GM18498 (cell line): ENCODE results near the gene SNRPD3.
"Not testable (repeated sequence)": the region's sequence is repeated elsewhere in the genome, so short reads cannot be mapped to it uniquely, and the experiment has no call there.

ENCODE experiments used
- ATAC-seq: cut with Tn5 transposase; IDR thresholded peaks from one replicate; pipeline ENCODE4 v1.9.1; 2021; ENCODE audit warnings: mild to moderate bottlenecking, moderate library complexity; ENCODE audit not compliant: unreplicated experiment

Gene SNRPD3

DNA sequence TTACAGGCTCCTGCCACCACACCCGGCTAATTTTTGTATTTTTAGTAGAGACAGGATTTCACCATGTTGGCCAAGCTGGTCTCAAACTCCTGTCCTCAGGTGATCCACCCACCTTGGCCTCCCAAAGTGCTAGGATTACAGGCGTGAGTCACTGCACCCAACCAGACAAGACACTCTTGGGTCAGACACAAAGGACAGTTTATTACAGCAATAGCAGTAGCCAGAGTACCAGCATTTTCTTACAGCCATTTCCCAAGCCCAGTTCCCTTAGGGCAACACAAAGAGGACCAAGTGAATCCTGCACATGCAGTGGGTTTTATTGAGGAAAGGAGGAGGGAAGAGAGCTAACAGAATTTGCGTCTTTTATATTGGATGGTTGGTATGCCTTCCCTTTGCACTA is 24.8 kb upstream of the SNRPD3 start:
- not testable (repeated sequence) for ATAC-seq

DNA sequence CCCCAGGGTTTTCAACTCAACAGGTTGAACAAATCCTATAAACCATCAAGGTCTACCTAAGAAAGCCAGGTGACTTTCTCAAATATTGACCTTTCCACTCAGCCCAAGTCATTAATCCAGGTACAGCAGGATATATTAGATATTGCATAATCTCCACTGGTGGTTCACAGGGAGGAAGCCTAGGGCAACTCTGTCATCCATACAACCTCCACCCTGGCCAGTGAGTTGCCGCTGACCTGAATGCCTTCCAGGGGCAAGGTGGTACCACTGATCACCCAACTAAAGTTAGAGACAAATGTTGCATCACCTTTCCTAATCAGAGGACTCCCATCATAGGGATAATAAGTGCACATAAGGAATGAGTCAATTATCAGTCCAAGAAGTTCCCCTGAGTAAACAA is 23.7 kb upstream of the SNRPD3 start:
- no peak for ATAC-seq

DNA sequence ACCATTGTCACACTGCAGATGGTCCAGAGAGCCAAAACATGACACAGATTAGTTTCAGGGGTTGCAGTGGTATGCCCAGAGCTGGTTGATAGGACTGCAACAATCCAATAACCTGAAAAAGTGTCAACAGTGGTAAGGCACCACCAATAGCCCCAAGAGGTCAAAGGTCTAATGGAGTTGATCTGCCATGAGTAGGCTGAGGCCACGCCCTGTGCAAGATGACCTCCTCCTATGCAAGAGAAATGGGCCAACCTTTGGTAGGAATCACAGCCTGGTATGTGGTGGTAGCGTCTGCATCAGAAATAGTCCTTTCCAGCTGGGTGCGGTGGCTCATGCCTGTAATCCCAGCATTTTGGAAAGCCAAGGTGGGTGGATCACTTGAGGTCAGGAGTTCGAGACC is 20.5 kb upstream of the SNRPD3 start:
- no peak for ATAC-seq

DNA sequence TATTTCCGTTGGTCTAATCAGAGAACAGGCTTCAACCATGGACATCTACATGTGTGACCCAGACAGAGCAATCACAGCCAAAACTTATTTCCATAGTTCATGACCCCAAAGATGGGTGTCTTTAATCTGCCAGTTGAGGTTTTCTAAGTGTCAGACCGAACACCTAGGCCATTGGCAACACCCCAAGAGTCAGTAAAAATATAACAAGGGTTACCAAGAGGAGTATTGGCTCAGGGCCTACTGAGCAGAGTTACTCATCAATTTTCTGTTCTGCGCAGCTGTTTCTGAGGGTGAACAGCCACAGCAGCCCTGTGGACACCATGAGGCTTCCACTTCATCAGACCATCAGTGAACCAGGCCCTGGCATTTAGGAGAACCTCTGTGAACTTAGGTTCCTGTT is 19.7 kb upstream of the SNRPD3 start:
- ATAC-seq: no peak

DNA sequence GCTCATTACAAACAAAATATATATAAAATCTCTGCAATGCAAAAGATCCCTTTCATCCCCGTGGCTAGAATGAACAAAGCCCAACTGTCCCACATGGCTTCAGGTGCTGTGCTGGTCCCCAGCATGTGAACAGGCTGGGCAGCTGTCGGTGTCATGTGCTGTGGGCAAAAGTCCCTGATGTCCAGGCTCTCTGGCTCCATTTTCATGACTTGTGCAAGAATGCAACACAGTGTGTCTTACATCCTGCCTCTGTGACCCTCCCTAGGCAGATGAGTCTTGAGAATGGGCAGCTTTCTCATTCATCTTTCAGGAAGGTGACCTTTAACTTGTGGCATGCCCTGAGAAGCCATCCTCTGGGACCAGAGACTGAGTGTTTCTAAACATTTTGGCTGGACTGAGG is 15.3 kb upstream of the SNRPD3 start:
- no peak for ATAC-seq

DNA sequence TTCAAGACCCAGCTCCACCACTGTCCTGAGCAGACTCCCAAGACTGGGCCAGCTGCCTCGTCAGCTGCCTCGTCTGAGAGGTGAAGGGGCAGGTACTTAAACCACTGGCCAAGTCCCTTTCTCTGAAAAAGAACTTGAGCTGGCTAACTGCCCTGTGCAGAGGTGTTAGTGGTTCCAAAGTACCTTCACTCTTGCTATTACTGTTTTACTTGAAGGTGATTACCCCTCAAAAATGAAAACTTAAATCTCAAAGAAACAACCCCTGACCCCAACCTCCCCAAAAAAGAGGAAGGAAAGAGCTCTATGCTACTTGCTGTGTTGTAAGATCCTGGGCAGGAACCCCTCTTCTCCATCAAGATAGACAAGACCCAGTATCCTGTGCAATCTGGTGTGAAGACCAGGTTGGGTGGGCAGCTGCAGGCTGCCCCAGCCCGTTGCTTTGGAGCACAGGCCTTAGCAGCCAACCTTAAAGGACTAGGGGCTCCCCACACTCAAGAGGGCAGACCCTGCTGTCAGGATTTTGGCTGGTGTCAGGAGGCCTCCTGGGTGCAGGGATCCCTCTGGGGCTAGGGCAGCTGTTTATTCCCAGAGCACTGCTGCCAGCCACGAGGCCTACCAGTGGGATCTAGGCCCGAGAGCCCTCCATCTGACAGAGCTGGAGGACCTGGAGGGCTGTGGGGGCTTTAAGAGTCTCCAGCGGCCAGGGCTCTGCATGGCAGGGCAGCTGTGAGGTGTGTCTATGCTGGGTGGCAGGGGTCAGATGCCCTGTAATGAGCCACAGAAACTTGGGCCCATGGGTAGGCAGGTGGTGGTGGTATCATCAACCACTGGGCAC is 13.9 kb upstream of the SNRPD3 start:
- ATAC-seq: no peak

DNA sequence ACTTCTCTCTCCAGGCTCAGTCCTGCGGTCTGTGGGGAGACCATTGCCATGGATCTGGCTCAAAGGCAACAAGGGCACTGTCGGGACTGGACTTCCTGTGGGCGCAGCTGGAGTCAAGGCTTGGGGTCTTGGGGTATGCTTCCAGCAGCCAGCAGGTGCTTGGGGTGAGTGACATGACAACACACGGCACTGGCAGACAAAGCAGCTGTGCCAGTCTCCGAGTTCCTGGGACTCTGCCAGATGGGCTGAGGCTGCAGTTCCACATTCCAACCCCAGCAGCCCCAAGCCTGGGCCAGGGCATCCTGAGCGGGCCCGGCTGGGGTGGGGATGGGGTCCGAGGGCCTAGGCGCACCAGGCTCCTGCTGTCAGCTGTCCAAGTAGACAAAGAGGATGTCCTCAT is 13.2 kb upstream of the SNRPD3 start:
- ATAC-seq: no peak

DNA sequence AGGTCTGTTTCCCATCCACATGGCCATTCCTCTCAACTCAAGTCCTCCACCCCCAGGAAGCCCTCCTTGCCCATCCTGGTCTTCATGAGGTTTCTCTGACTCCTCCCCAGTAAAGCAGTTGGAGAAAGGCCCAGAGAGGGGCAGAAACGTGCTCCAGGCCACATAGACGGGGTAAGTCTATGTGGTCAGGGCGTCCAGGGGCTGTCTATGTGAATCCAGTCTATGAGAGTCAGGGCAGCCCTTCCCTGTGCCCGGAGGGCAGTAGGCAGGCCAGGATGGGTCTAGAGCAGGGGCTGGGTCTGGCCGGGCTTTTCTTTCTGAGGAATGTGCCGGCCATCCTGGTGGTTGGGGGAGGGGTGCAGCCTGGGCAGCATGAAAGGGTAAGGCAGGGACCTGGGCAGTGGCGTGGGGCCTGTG is 12.6 kb upstream of the SNRPD3 start:
- no peak for ATAC-seq

DNA sequence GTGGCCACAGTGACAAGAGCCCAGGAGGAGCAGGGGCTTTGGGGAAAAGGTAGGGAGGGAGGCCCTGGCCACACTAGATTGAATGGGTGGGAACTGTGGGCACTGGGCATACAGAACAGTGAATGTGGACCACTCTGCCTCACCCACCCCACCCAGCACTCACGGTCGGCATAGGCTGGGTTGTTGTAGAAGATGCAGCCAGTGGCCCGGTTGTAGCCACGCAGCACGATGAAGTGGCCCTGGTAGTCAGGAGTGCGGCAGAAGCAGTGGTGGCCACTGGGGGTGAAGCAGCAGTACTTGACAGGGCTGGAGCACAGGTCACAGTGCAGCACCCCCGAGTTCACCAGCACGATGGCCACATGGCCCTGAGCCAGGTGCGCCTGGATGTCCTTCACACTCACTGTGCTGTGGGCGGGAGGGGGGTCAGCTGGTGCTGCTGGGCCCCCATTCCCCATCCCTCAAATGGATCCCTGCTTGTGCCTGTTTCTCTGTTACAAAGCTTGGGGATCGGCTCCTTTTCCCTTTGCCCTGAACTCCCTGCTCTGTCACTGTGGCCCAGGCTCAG is 12.0 kb upstream of the SNRPD3 start:
- no peak for ATAC-seq

DNA sequence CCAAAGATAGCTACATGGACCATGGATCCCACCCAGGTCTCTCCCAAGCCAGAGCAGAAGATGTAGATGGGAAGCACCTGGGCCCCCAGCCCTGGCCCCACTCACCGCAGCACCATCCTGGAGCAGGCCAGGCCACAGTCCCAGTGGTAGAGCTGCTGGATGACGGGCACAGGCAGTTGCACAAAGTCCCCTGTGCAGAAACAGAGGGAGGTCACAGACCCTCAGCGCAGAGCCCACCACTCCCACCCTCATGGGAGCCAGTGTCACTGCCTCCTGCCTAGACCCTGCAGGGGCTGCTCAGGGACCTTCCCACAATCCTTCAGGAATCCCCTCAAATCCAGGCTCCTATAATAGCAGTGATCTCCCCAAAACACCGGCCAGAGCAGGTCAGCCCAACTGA is 7.0 kb upstream of the SNRPD3 start:
- no peak for ATAC-seq

DNA sequence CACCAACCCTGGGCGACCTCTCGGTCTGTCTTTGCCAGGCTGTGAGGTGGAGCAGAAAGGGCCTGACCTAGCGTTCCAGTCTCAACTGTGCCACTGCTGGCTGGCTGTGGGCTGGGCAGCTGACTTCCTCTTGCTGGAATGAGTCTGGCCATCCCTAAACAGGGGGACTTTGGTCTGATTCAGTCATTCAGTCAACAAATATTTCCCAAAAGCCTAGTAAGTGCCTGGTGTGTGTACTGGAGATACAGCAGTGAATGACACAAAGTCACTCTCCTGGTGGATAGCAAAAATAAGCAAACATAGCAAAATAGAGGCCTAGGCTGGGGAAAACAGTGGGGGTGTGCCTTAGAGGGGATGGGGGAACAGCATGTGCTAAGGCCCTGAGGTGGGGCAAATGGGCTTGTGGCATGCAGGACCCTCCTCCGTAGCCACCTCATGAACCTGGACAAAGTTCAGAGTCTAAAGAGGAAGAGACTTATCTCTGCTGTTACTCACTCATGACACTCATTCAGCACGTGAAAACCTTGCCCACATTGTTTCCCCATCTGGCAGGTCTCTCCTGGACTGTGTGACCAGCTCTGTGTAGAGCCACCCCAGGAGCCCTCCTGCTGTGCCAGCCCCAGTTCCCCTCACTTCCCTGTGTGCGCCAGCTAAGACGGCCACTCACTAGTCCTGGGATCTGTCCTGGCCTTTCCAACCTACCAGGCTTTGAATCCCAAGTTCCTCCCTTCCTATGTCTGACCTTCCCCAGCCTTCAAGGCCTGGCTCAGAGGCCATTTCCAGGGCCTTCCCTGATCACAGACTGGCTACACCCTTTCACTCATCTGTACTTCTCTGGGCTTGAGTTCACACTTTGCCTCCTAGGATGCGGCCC is 5.5 kb upstream of the SNRPD3 start:
- ATAC-seq: no peak

DNA sequence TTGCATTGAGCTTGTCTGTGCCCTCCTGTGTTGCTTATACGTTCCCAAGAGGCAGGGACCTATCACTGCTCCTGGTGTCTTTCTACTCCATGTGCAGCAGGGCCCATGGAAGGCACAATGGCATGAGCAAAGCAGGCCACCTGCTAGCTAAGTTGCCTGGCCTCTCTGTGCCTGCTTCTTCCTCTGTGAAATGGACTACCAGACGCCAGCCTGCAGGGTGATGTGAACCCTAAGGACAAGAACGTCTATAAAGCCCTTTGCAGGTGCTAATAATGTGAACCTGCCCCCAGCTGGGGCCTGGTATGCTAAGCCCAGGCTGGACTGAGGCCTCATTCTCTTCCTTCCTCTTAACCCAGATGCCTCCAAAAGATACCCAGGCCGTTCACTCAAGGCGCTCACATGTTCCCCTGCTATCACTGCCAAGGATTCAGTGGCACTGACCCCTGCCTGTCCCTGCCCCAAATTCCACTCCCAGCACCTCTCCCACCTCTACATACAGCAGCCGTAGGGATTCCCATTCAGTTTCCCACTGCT is 4.8 kb upstream of the SNRPD3 start:
- ATAC-seq: no peak

DNA sequence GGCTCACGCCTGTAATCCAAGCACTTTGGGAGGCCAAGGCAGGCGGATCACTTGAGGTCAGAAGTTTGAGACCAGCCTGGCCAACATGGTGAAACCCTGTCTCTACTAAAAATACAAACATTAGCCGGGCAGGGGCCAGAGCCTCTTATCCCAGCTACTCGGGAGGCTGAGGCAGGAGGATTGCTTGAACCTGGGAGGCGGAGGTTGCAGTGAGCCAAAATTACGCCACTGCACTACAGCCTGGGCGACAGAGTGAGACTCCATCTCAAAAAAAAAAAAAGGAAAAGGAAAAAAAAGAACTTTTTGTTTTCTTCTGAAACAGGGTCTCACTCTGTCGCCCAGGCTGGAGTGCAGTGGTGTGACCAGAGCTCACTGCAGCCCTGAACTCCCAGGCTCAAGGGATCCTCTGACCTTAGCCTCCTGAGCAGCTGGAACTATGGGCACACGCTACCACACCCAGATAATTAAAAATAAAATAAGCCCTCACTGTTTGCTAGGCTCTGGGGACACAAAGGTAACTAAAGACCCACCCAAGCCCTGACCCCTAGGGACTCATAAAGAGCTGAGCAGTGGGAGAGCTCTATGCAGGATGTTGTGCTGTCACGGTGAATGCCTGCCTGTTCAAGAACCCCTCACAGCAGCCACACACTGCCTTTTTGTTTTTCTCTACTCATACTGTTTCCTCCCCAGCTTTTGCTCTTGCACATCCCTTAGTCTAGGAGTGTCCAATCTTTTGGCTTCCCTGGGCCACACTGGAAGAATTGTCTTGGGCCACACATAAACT is 3.1 kb upstream of the SNRPD3 start:
- ATAC-seq: not testable (repeated sequence)

DNA sequence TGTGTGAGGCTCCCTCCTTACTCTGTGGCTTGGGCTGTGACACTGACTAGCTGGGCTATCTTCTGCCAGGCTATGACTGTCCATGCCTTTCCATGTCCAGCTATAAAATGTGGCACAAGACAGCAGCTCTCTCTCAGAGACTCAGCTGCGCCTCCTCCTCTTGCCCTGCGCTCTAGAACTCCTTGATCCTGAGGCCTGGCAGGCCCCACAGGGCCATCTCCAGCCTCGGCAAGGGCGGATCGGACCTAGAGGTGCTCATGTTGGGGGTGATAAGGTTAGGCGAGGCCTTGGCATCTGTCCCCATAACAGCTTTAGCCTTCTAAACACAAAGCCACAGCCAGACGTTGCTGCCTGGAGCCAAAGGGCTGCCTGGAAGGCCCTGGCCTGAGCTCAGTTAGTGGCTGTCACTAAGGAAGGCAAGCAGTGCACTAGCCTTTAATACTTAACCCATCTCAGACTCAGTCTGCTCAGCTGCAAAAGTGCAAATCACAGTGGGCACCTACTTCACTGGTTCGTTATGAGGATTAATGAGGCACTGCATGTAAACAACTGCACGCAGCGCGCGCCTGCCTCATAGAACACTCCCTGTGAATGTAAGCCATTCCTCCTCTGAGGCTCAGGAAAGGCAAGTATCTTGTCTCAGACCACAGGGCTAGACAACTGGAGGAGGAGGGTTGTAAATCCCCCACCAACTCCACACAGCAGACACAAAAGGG is 2.0 kb upstream of the SNRPD3 start:
- no peak for ATAC-seq

DNA sequence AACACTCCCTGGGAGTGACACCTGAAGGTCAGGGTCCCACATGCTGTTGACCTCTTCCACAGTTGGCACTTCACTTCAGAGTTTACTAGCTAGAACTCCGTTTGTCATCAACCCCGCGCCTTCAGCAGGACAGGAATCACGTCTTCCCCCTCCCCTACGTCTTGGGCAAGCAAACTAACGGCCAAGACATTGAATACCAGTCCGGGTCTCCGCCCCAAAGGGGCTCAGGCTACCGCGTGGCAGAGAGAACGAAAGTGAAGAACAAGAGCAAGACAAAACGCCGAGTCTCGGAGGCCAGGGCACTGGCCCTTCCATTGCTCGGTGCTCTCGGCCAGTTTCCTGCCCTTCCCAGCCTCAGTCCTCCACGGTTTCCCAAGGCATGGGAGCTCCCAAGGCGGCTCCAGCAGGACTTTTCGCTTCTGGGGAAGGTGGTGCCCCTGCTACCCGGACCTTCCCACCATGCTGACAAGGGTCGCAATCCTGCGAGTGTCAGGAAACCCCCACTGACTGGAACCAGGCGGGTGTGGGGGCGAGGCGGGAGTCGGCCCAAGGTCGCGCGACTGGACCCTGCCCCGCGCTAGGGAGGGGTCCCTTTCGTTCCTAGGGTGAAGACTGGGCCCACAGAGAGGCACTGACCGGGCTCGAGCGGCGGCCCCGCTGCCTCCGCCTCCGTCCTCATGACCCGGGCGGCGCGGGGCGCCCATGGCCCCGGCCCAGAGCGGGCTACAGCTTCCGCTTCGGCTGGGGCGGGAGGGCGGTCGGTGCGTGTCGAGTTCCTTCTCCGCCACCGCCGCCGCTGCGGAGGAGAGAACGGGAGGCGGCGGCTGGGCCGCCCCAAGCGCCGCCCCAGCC is 1.3 kb upstream of the SNRPD3 start, which contains the start of gene GUCD1:
Gene GUCD1, minus strand, starts transcription at position 826 of the 852 bp plus-strand sequence. Its CDS starts 147 bp downstream, at position 679.
- ATAC-seq: peak; percentile 1

DNA sequence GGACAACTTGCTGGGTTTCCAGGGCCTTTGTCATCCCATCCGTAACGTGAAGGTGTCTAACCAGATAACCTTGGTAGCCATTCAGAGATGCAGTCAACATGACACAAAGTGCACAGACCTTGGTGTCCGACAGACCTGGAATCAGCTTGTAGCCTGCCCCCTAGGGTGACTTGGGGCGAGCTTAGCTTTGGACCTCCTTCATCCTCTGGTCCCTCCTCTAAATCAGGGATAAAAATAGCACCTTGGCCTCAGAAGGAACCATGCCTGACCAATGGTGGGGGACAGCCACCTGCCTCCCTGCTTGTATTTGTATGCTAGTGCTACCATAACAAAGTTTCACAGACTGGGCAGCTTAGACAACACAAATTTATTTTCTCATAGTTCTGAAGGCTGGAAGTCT is 3.7 kb downstream of the SNRPD3 start:
- ATAC-seq: no peak

DNA sequence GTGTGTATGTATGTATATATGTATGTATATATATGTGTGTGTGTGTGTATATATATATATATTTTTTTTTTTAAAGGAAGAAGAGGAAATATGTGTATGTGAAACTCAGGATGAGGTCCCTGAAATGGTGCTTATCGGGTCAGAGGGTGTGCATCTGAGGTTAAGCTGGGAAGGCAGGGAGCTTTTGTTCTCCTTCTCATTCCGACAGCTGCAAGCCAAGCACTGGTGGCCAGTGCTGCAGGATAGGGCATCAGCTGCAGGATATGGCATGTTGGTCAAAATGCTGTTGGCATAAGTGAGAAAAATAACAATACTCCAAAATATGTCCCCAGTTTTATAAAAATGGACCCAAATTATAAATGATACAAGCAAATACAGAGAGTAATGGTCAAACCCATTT is 7.4 kb downstream of the SNRPD3 start:
- no peak for ATAC-seq

DNA sequence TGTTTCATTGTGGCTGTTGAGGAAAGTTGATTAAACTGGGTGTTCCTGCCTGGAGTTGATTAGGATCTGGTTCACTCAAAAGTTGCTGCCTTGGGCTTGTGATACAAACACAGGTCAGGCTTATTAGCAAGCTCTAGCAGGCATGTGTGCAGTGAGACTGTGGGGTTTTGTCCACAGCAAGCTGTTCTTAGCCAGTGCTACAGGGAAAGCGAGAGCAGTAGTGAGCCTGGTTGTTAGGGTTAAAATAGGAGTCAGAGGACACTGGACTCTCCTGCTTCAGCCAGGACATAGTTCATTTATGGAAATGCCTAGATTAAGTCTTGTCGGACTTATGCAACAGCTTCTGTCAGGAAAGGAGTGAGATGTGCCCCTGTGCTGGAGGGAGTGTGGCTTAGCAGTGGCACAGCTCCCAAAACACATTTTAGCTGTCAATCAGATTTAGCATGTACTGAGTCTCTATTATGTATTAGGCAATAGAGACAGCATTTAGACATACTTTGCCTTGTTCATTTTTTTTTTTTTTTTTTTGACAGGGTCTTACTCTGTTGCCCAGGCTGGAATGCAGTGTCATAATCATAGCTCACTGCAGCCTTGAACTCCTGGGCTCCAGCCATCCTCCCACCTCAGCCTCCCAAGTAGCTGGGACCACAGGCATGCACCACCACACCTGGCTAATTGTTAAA is 8.7 kb downstream of the SNRPD3 start:
- ATAC-seq: no peak
